GM18873 (cell line): ENCODE measurements around the gene LYSMD3.

ENCODE experiments used
- ATAC-seq: cut with Tn5 transposase; IDR thresholded peaks from one replicate; pipeline ENCODE4 v1.9.1; 2021; ENCODE audit warnings: mild to moderate bottlenecking, moderate library complexity, moderate number of reproducible peaks; ENCODE audit not compliant: unreplicated experiment, low FRiP score

The LYSMD3 gene

GRCh38 chr5:90549223-90549622 lies 19.8 kb upstream of the LYSMD3 start:
- ATAC-seq = no peak

- no peak for ATAC-seq
These were observed 18.7 kb upstream of the LYSMD3 start for GRCh38 chr5:90548069-90548593.

GRCh38 chr5:90547072-90547536 lies 17.7 kb upstream of the LYSMD3 start:
- no peak for ATAC-seq

GRCh38 chr5:90546216-90546837 lies 16.9 kb upstream of the LYSMD3 start:
- no peak for ATAC-seq

GRCh38 chr5:90545511-90545910 lies 16.1 kb upstream of the LYSMD3 start:
- ATAC-seq = no peak

GRCh38 chr5:90542827-90543519 lies 13.6 kb upstream of the LYSMD3 start:
- no peak for ATAC-seq

- ATAC-seq = no peak
These were observed 5.5 kb upstream of the LYSMD3 start for GRCh38 chr5:90534922-90535321.

- ATAC-seq = no peak
These were observed 4.4 kb upstream of the LYSMD3 start for GRCh38 chr5:90533794-90534193.

GRCh38 chr5:90530736-90531487 lies 1.5 kb upstream of the LYSMD3 start:
- no peak for ATAC-seq

- ATAC-seq = peak; percentile 39
These were observed 724 bp upstream of the LYSMD3 start for GRCh38 chr5:90529939-90530677.

GRCh38 chr5:90528601-90529193 lies 687 bp downstream of the LYSMD3 start:
- ATAC-seq = no peak

GRCh38 chr5:90519081-90519480 lies 10.3 kb downstream of the LYSMD3 start:
- ATAC-seq = no peak

GRCh38 chr5:90518661-90519060 lies 10.7 kb downstream of the LYSMD3 start:
- ATAC-seq = no peak

- ATAC-seq = no peak
These were observed 14.9 kb downstream of the LYSMD3 start for GRCh38 chr5:90514520-90514919.

- ATAC-seq = no peak
These were observed 18.9 kb downstream of the LYSMD3 start for GRCh38 chr5:90510438-90510837.

GRCh38 chr5:90506221-90506620 lies 23.2 kb downstream of the LYSMD3 start:
- no peak for ATAC-seq

GRCh38 chr5:90504743-90505142 lies 24.6 kb downstream of the LYSMD3 start:
- ATAC-seq = no peak

GRCh38 chr5:90503596-90503995 lies 25.8 kb downstream of the LYSMD3 start:
- no peak for ATAC-seq

- no peak for ATAC-seq
These were observed 34.2 kb downstream of the LYSMD3 start for GRCh38 chr5:90495146-90495545.

- no peak for ATAC-seq
These were observed 35.3 kb downstream of the LYSMD3 start for GRCh38 chr5:90494043-90494442.
